Raji (cell line): ENCODE data around the gene DLG5.

Experiments
- POLR2A ChIP-seq: IDR thresholded peaks from 2 replicates; pipeline ENCODE4 v1.6.1; 2011; ENCODE audit warnings: low read depth, low read length, control low read depth; ENCODE audit not compliant: insufficient read depth

The DLG5 gene

GRCh38 chr10:77962350-77963146, 36.0 kb upstream of the DLG5 start:
- no peak for TF ChIP-seq POLR2A

- no peak for TF ChIP-seq POLR2A
Observed at GRCh38 chr10:77961668-77962067, 35.1 kb upstream of the DLG5 start.

- no peak for TF ChIP-seq POLR2A
Observed at GRCh38 chr10:77960829-77961329, 34.3 kb upstream of the DLG5 start.

GRCh38 chr10:77959887-77960455, 33.4 kb upstream of the DLG5 start:
- TF ChIP-seq POLR2A = no peak

GRCh38 chr10:77959384-77959783, 32.8 kb upstream of the DLG5 start:
- no peak for TF ChIP-seq POLR2A

GRCh38 chr10:77955136-77955535, 28.6 kb upstream of the DLG5 start:
- TF ChIP-seq POLR2A = no peak

GRCh38 chr10:77949167-77949566, 22.6 kb upstream of the DLG5 start:
- TF ChIP-seq POLR2A = no peak

- TF ChIP-seq POLR2A = no peak
Observed at GRCh38 chr10:77946084-77946483, 19.5 kb upstream of the DLG5 start.

GRCh38 chr10:77944519-77944918, 18.0 kb upstream of the DLG5 start:
- TF ChIP-seq POLR2A = no peak

GRCh38 chr10:77943121-77943901, 16.8 kb upstream of the DLG5 start:
- TF ChIP-seq POLR2A = no peak

- TF ChIP-seq POLR2A = no peak
Observed at GRCh38 chr10:77941790-77942189, 15.2 kb upstream of the DLG5 start.

GRCh38 chr10:77940627-77941026, 14.1 kb upstream of the DLG5 start:
- no peak for TF ChIP-seq POLR2A

- TF ChIP-seq POLR2A = no peak
Observed at GRCh38 chr10:77940225-77940624, 13.7 kb upstream of the DLG5 start.

GRCh38 chr10:77939561-77940001, 13.0 kb upstream of the DLG5 start:
- no peak for TF ChIP-seq POLR2A

- TF ChIP-seq POLR2A = no peak
Observed at GRCh38 chr10:77936697-77937567, 10.4 kb upstream of the DLG5 start.
